A673 (cell line): ENCODE measurements around the gene PTTG1IP. TPM values are rescaled to one million over a fixed set of nuclear protein-coding genes. Genes with fewer than 3 reads are reported as not detected.

Experiments
- BruUV-seq: library from RNA; stranded (reverse); fragments of 400-500 nt; replicated peaks from 2 replicates; lab custom pipeline; 2021; lab: Mats Ljungman, UMichigan
- CTCF ChIA-PET: fragments of 300-600 bp; sonication (Branson Sonifier 250); formaldehyde crosslinking; loops from one replicate; lab custom pipeline; 2022; ENCODE audit warnings: antibody characterized with exemption; lab: Charles Lee
- POLR2A ChIA-PET: fragments of 300-600 bp; sonication (Branson Sonifier 250); formaldehyde crosslinking; loops from one replicate; lab custom pipeline; 2022; ENCODE audit warnings: antibody characterized with exemption; ENCODE audit not compliant: low non-redundant PET; lab: Charles Lee
- DNase-seq: peaks from one replicate; pipeline ENCODE4 v3.0.0-alpha.2; 2015; ENCODE audit warnings: low spot score
- H3K27ac ChIP-seq: fragments of 200-600 bp; sonication (generic); 2 replicates; pipeline ENCODE4 v1.5.1; 2016; ENCODE audit warnings: mixed run types, low read depth, mild to moderate bottlenecking, mixed read lengths, antibody characterized with exemption, low read length; ENCODE audit not compliant: poor library complexity, severe bottlenecking
- H3K27me3 ChIP-seq: fragments of 200-600 bp; sonication (generic); replicated peaks from 2 replicates; pipeline ENCODE4 v1.6.1; 2017; ENCODE audit warnings: mixed run types, low read depth, mild to moderate bottlenecking, mixed read lengths, antibody characterized with exemption, low read length; ENCODE audit not compliant: insufficient read depth, poor library complexity
- H3K36me3 ChIP-seq: fragments of 200-600 bp; sonication (generic); 2 replicates; pipeline ENCODE4 v1.6.1; 2016; ENCODE audit warnings: mixed run types, mild to moderate bottlenecking, mixed read lengths, antibody characterized with exemption, low read length; ENCODE audit not compliant: insufficient read depth, poor library complexity, severe bottlenecking
- H3K4me1 ChIP-seq: fragments of 200-600 bp; sonication (generic); 2 replicates; pipeline ENCODE4 v1.6.1; 2017; ENCODE audit warnings: mixed run types, mild to moderate bottlenecking, mixed read lengths, antibody characterized with exemption, low read length; ENCODE audit not compliant: insufficient read depth, poor library complexity, severe bottlenecking
- H3K4me3 ChIP-seq: fragments of 200-600 bp; sonication (generic); 2 replicates; pipeline ENCODE4 v1.5.1; 2016; ENCODE audit warnings: low read depth, mixed run types, mild to moderate bottlenecking, mixed read lengths, low read length; ENCODE audit not compliant: poor library complexity, severe bottlenecking
- H3K9me3 ChIP-seq: fragments of 200-600 bp; sonication (generic); 2 replicates; pipeline ENCODE4 v1.6.1; 2016; ENCODE audit warnings: mixed run types, low read depth, mild to moderate bottlenecking, mixed read lengths, antibody characterized with exemption, low read length; ENCODE audit not compliant: poor library complexity, severe bottlenecking
- CTCF ChIP-seq: fragments of 300-800, 200-600 bp; sonication (generic); conservative IDR thresholded peaks from 2 replicates; pipeline ENCODE4 v1.5.1; 2017; ENCODE audit warnings: low read depth, mild to moderate bottlenecking, antibody characterized with exemption, low read length, moderate library complexity, mixed read lengths
- EZH2 ChIP-seq: fragments of 200-600 bp; sonication (generic); IDR thresholded peaks from 2 replicates; pipeline ENCODE4 v1.6.1; 2017; ENCODE audit warnings: borderline replicate concordance, low read depth, mild to moderate bottlenecking, mixed read lengths, antibody characterized with exemption, low read length; ENCODE audit not compliant: poor library complexity, severe bottlenecking
- intact Hi-C: fragments of 100-400 bp; cut with micrococcal nuclease; formaldehyde crosslinking; loops from one replicate; pipeline ENCODE4 v1.10.0; 2022; ENCODE audit not compliant: unreplicated experiment
- total RNA-seq: library from RNA; stranded (reverse); gene quantifications from 2 replicates; pipeline ENCODE4 v1.2.3, GENCODE V29; 2021

Gene PTTG1IP
- total RNA-seq, 1 experiment from 2014 or later = 216 TPM

GRCh38 chr21:44866780-44867179 lies 6.7 kb downstream of the PTTG1IP start:
- Histone ChIP-seq H3K27me3 (no peaks in the 10 kb centered on the region), H3K36me3 (peaks cover 26% of the 10 kb centered on the region), H3K4me1 (peaks cover 50% of the 10 kb centered on the region), H3K4me3 (no peak overlapping the region), H3K27ac (peak overlapping the region; percentile 64), H3K9me3 (no peaks in the 10 kb centered on the region)
- BruUV-seq = no TSS peak
- CTCF ChIA-PET = no interaction called here
- DNase-seq = no peak
- POLR2A ChIA-PET = no interaction called here
- intact Hi-C loops = no loop called here
- TF ChIP-seq EZH2 = no peak
- no peak for TF ChIP-seq CTCF

GRCh38 chr21:44865561-44866280 lies 7.8 kb downstream of the PTTG1IP start:
- intact Hi-C loops = no loop called here
- POLR2A ChIA-PET = no interaction called here

GRCh38 chr21:44862869-44863685 lies 10.4 kb downstream of the PTTG1IP start:
- intact Hi-C loops = no loop called here
- no TSS peak for BruUV-seq
- Histone ChIP-seq H3K4me3 (no peak overlapping the region), H3K27me3 (no peaks in the 10 kb centered on the region), H3K9me3 (no peaks in the 10 kb centered on the region), H3K36me3 (peaks cover 54% of the 10 kb centered on the region), H3K27ac (peak overlapping the region; percentile 30), H3K4me1 (peaks cover 17% of the 10 kb centered on the region)
- POLR2A ChIA-PET = no interaction called here
- CTCF ChIA-PET = no interaction called here
- no peak for DNase-seq
- TF ChIP-seq EZH2 (no peak), CTCF (no peak)

More at GRCh38 chr21:44865561-44866280, 7.8 kb downstream of the PTTG1IP start:
- peaks cover 31% of the 10 kb centered on the region for H3K36me3 ChIP-seq
- TF ChIP-seq EZH2 = no peak
- no peak for TF ChIP-seq CTCF
- CTCF ChIA-PET = no interaction called here
- peaks cover 40% of the 10 kb centered on the region for H3K4me1 ChIP-seq
- H3K27ac ChIP-seq = peak overlapping the region; percentile 64
- BruUV-seq = no TSS peak
- H3K9me3 ChIP-seq = no peaks in the 10 kb centered on the region
- no peaks in the 10 kb centered on the region for H3K27me3 ChIP-seq
- no peak overlapping the region for H3K4me3 ChIP-seq
- DNase-seq = no peak
